NCI-H526 treated with DMSO at 0.1 percent for 48 hours (cell line): ENCODE measurements around the gene BCL2L14.
"Not testable (repeated sequence)": the region's sequence is repeated elsewhere in the genome, so short reads cannot be mapped to it uniquely, and the experiment has no call there.

Experiments used
- DNase-seq: peaks from one replicate; lab custom pipeline; 2025; lab: John Stamatoyannopoulos, UW

BCL2L14 gene

GRCh38 chr12:12108441-12109058 is 37.8 kb downstream of the BCL2L14 start:
- DNase-seq, result no peak

DNA sequence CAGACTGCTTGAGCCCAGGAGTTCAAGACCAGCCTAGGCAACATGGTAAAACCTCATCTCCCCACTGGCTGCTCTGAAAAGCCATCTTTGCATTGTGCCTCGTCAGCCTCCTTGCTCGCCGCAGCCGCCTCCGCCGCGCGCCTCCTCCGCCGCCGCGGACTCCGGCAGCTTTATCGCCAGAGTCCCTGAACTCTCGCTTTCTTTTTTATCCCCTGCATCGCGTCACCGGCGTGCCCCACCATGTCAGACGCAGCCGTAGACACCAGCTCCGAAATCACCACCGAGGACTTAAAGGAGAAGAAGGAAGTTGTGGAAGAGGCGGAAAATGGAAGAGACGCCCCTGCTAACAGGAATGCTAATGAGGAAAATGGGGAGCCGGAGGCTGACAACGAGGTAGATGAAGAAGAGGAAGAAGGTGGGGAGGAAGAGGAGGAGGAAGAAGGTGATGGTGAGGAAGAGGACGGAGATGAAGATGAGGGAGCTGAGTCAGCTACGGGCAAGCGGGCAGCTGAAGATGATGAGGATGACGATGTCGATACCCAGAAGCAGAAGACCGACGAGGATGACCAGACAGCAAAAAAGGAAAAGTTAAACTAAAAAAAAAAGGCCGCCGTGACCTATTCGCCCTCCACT is 40.3 kb downstream of the BCL2L14 start:
- not testable (repeated sequence) for DNase-seq

DNA sequence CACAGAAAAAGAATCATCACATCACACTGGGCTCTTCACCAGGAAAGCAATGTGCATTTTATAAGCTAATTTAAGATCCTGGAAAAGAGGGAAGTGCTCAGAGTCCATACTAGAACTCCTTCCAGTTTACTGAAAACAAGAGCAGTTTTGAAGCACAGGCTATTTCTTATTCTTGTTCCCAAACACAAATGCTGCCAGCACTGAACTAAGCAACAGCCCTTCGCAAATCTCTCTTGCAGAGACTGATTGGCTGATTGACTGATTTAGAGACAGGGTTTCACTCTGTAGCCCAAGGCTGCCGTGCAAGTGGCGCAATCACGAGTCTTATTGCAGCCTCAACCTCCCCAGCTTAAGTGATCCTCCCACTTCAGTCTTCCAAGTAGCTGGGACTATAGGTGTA is 44.8 kb downstream of the BCL2L14 start:
- no peak for DNase-seq

DNA sequence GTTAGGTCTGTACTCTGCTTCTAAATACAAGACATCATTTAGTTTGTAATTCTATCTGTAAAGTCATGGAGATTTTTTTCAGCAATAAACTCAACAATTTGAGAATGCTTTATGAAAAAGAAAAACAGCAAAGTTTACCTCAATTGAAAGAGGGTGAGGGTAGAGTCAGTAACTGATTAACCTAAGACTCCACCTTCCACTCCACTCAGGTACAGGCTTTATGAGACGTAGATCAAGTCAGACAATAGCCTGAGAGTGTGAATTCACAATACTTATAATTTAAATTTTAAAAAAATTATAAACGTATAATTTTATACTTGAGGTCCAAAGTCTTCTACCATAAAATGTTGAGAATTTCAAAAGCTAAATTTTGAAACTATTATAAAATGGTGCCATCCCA is 45.9 kb downstream of the BCL2L14 start:
- DNase-seq, result no peak

DNA sequence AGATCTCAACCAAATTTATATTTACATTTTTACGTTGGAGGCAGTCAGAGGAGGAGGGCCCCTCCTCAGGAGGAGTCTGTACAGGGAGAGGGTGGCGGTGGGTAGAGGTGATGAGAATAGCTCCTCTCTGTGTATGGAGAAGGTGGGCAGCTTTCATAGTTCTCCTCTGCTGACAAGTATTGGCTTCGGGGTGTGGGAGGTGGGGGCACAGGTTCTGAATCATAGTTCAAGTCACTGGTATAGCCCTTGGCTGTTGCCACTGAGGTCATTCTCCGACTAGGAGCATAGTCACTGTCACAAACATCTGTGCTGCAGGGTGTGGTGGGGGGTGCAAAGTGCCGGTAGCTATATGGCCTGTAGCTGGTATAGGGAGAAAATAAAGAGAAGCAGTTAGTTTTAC is 50.3 kb downstream of the BCL2L14 start:
- DNase-seq, result peak; percentile 64

DNA sequence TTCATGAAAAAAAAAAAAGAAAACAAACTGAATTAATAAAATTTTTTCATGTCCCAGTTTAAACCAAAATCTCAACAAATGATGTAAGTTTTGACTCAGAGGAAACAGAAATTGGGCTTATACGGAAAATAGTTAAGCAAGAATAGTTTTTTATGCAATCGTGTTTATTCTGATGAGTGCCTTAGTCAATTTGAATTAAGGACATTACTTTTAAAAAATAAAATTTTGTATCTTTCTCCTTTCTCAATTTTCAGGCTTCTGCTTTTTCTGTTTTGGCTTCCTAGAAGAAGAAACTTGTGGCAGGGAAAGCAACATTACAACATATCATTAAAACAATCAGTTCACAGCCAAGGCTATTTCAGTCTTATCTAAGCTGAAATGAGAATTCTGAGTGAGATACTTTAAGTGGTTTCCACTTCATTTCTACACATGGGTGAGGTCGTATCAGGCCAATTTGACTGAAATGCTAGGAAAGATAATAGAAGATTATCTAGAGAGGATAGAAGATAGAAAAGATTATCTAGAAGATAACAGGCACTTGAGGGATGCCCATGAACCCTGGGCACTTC is 52.4 kb downstream of the BCL2L14 start:
- DNase-seq, result no peak

- DNase-seq, result no peak
These were observed 55.8 kb downstream of the BCL2L14 start for GRCh38 chr12:12126551-12126950.

DNA sequence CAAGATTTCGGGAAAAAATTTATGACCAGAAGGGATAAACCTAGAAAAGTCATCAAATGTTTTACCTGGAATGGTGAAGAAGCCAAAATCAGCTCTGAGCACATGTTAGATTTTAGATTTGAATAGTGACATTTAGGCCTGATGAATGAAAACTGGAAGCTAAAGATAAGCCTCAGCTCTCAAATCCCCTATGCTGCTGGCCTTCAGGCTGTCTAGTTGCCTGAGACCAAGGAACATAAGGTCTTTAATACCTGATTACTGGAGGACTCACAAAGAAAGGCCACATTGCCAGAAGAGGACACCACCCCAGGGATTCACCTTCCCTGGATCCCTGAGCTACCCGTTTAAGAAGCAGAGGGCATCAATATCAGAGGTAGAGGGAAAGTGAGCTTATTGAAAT is 56.6 kb downstream of the BCL2L14 start:
- no peak for DNase-seq

DNA sequence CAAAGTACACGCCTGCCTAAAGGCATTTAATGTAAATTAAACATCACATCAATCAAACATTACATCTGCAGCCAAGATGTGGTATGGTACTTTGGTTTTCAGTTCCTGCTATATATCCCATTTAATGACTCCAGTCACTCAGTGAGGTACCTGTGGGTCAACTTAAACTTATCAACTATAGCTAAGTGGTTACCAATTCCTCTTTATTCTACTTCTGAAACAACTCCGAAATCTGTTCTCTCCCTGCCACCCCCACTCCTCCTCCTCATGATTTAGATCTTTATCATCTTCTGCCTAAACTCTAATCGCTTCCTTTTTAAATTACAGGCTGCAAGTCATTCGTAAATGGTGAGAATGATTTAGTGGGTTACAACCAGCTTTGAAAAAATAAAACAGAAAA is 57.9 kb downstream of the BCL2L14 start:
- DNase-seq, result no peak

DNA sequence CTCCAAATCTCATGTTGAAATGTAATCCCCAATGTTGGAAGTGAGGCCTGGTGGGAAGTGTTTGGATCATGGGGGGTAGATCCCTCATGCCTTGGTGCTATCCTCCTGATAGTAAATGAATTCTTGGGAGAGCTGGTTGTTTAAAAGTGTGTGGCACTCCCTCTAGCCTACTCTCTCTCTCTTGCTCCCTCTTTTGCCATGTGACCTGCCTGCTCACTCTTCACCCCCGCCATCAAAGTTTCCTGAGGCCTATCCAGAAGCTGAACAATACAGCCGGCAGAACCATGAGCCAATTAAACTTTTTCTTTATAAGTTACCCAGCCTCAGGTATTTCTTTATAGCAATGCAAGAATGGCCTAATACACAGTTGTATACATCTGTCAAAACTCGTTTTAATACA is 62.5 kb downstream of the BCL2L14 start:
- no peak for DNase-seq

DNA sequence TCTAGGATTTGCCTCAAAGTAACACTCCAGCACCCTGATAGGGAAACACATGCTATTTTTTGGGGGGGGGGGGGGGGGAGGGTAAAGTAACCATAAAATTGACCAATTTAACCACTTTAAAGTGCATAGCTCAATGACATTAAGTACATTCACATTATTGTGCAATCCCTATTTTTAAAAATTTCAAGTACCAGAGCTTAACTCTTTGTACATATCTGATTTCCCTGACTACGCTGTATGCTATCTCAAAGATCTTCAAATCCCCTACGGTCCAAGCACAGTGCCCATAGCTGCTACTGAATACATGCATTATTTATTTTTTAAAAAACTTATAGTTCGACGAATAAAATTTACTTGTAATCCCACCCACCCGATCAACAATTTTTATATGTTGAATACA is 63.0 kb downstream of the BCL2L14 start:
- no peak for DNase-seq

GRCh38 chr12:12138203-12139154 is 67.7 kb downstream of the BCL2L14 start:
- DNase-seq, result no peak

DNA sequence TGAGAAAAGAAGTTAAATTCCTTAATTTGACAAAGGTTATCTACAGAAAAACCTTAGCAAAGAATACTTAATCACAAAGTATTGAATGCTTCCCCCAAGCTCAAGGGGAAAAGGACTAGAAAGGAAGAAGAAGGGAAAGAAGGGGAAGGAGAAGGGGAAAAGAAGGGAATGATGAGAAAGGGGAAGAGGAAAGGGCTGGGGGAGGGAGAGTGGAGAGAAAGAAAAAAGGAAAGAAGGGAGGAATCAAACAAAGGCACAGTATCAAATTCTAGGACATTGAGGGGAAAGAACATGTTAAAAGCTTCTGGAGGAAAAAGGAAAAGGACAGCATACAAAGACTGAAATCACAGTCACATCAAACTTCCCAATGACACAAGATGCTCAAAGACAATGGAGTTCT is 70.3 kb downstream of the BCL2L14 start:
- DNase-seq, result no peak

- not testable (repeated sequence) for DNase-seq
These were observed 73.8 kb downstream of the BCL2L14 start for GRCh38 chr12:12144531-12144930.

DNA sequence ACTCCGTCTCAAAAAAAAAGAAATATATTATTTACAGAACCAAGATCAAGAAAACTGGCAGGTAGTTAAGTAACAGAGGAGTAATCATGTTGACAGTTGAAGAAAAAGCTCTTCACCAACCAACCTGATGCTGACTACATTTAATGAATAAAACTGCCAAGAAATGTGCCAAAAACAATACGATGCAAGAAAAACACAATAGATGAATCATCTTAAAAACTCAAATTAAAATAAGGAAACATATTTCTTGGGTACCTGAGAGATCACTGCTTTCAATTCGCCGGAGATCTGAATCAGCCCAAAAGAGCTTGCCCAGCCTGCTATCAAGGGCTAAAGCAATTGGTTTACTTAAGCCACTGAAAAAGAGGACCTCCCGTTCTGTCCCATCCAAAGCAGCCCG is 76.4 kb downstream of the BCL2L14 start:
- no peak for DNase-seq
